NCI-H2227 (cell line): Measurements from ENCODE around the gene HSF5.

Source experiments
- DNase-seq: peaks from one replicate; lab custom pipeline; 2025; ENCODE audit not compliant: unreplicated experiment; lab: John Stamatoyannopoulos, UW

HSF5 gene

GRCh38 chr17:58371300-58371950 lies 116.8 kb downstream of the HSF5 start:
- DNase-seq, result no peak

GRCh38 chr17:58370716-58371115 lies 117.5 kb downstream of the HSF5 start:
- no peak for DNase-seq

GRCh38 chr17:58370309-58370708 lies 117.9 kb downstream of the HSF5 start:
- DNase-seq, result no peak
